Measurements from ENCODE around the gene PKNOX2. TPM values are rescaled to one million over a fixed set of nuclear protein-coding genes. Genes with fewer than 3 reads are reported as not detected.

The PKNOX2 gene
- total and polyA plus RNA-seq, 4 donors: 0.14 to 0.29 (median 0.24) TPM

DNA sequence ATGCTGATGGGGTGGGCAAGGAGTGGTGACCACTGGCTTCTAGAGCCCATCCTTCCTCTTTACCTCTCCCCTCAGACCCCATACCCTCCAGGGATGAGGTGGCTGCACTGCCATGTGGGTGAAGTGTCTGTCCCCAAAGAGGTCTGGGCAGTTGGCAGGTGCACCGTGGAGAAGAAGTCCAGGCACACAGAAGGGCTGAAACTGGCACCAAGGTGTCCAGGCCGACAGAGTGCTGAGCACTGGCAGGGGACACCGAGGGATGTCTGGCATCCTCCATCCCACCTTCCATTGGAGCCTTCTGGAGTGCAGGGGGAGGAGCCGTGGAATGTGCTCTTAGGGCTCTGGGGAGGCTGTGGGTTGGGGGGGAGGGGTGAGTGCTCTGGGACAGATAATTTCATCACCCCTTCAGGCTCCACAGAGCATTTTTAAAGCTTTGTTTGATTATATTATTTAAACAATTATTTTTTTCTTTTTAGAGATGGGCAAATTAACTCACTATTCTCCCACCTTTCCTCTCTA, 37.9 kb downstream of the PKNOX2 start:
- Histone ChIP-seq H3K9ac (ENCODE audit: low read depth in 1 of 2, low read length in 2 of 2) (no peak overlapping the region), H3K36me3 (ENCODE audit: control insufficient read depth in 4 of 4, insufficient read depth in 3 of 4, low read depth in 1 of 4, low read length in 3 of 4) (no peaks in the 10 kb centered on the region), H3K4me3 (ENCODE audit: low read depth in 1 of 3, low read length in 3 of 3) (no peak overlapping the region), H3K9me3 (ENCODE audit: control insufficient read depth in 4 of 4, low read length in 3 of 4) (no peaks in the 10 kb centered on the region), H3K27me3 (ENCODE audit: control insufficient read depth in 4 of 4, insufficient read depth in 4 of 4, low read length in 3 of 4) (no peaks in the 10 kb centered on the region), H3K4me1 (ENCODE audit: control insufficient read depth in 4 of 4, insufficient read depth in 4 of 4, low read length in 3 of 4) (no peaks in the 10 kb centered on the region), H3K27ac (ENCODE audit: low read depth in 1 of 2, low read length in 2 of 2) (no peak overlapping the region)
- WGBS: 82% methylated on average over 4 of the region's 4 CpGs
- TF ChIP-seq TAF1 (conservative IDR thresholded peaks at IDR 0.05): no peak
- TF ChIP-seq EGR1 (IDR thresholded peaks at IDR 0.05; ENCODE audit: low read depth in 2 of 2): no peak
- TF ChIP-seq GABPA (IDR thresholded peaks at IDR 0.05 in 1 of 2, conservative IDR thresholded peaks at IDR 0.05 in 1 of 2): no peak
- TF ChIP-seq, protein P1, sequence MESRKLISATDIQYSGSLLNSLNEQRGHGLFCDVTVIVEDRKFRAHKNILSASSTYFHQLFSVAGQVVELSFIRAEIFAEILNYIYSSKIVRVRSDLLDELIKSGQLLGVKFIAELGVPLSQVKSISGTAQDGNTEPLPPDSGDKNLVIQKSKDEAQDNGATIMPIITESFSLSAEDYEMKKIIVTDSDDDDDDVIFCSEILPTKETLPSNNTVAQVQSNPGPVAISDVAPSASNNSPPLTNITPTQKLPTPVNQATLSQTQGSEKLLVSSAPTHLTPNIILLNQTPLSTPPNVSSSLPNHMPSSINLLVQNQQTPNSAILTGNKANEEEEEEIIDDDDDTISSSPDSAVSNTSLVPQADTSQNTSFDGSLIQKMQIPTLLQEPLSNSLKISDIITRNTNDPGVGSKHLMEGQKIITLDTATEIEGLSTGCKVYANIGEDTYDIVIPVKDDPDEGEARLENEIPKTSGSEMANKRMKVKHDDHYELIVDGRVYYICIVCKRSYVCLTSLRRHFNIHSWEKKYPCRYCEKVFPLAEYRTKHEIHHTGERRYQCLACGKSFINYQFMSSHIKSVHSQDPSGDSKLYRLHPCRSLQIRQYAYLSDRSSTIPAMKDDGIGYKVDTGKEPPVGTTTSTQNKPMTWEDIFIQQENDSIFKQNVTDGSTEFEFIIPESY (IDR thresholded peaks at IDR 0.05): no peak
- no peak for TF ChIP-seq NR2F2 (IDR thresholded peaks at IDR 0.05)
- TF ChIP-seq, protein P2, sequence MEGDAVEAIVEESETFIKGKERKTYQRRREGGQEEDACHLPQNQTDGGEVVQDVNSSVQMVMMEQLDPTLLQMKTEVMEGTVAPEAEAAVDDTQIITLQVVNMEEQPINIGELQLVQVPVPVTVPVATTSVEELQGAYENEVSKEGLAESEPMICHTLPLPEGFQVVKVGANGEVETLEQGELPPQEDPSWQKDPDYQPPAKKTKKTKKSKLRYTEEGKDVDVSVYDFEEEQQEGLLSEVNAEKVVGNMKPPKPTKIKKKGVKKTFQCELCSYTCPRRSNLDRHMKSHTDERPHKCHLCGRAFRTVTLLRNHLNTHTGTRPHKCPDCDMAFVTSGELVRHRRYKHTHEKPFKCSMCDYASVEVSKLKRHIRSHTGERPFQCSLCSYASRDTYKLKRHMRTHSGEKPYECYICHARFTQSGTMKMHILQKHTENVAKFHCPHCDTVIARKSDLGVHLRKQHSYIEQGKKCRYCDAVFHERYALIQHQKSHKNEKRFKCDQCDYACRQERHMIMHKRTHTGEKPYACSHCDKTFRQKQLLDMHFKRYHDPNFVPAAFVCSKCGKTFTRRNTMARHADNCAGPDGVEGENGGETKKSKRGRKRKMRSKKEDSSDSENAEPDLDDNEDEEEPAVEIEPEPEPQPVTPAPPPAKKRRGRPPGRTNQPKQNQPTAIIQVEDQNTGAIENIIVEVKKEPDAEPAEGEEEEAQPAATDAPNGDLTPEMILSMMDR (IDR thresholded peaks at IDR 0.05; ENCODE audit: low read depth, low read length, missing input control): no peak
- no peak for TF ChIP-seq HNF4G (IDR thresholded peaks at IDR 0.05)
- no peak for TF ChIP-seq RXRA (IDR thresholded peaks at IDR 0.05)
- TF ChIP-seq FOXA1 (IDR thresholded peaks at IDR 0.05): no peak
- no peak for TF ChIP-seq RAD21 (IDR thresholded peaks at IDR 0.05)
- TF ChIP-seq, protein P3, sequence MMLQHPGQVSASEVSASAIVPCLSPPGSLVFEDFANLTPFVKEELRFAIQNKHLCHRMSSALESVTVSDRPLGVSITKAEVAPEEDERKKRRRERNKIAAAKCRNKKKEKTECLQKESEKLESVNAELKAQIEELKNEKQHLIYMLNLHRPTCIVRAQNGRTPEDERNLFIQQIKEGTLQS (IDR thresholded peaks at IDR 0.05): no peak
- TF ChIP-seq JUND (IDR thresholded peaks at IDR 0.05): no peak
- TF ChIP-seq SP1 (IDR thresholded peaks at IDR 0.05): no peak
- TF ChIP-seq, protein P4, sequence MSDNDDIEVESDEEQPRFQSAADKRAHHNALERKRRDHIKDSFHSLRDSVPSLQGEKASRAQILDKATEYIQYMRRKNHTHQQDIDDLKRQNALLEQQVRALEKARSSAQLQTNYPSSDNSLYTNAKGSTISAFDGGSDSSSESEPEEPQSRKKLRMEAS (IDR thresholded peaks at IDR 0.05): no peak
- no peak for TF ChIP-seq HNF4A (conservative IDR thresholded peaks at IDR 0.05)
- no peak for TF ChIP-seq YY1 (IDR thresholded peaks at IDR 0.05)
- TF ChIP-seq, protein P5, sequence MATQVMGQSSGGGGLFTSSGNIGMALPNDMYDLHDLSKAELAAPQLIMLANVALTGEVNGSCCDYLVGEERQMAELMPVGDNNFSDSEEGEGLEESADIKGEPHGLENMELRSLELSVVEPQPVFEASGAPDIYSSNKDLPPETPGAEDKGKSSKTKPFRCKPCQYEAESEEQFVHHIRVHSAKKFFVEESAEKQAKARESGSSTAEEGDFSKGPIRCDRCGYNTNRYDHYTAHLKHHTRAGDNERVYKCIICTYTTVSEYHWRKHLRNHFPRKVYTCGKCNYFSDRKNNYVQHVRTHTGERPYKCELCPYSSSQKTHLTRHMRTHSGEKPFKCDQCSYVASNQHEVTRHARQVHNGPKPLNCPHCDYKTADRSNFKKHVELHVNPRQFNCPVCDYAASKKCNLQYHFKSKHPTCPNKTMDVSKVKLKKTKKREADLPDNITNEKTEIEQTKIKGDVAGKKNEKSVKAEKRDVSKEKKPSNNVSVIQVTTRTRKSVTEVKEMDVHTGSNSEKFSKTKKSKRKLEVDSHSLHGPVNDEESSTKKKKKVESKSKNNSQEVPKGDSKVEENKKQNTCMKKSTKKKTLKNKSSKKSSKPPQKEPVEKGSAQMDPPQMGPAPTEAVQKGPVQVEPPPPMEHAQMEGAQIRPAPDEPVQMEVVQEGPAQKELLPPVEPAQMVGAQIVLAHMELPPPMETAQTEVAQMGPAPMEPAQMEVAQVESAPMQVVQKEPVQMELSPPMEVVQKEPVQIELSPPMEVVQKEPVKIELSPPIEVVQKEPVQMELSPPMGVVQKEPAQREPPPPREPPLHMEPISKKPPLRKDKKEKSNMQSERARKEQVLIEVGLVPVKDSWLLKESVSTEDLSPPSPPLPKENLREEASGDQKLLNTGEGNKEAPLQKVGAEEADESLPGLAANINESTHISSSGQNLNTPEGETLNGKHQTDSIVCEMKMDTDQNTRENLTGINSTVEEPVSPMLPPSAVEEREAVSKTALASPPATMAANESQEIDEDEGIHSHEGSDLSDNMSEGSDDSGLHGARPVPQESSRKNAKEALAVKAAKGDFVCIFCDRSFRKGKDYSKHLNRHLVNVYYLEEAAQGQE (IDR thresholded peaks at IDR 0.05): no peak
- DNase-seq (ENCODE audit: low spot score): no peak
